ENCODE results near the gene DPM2.

DNA sequence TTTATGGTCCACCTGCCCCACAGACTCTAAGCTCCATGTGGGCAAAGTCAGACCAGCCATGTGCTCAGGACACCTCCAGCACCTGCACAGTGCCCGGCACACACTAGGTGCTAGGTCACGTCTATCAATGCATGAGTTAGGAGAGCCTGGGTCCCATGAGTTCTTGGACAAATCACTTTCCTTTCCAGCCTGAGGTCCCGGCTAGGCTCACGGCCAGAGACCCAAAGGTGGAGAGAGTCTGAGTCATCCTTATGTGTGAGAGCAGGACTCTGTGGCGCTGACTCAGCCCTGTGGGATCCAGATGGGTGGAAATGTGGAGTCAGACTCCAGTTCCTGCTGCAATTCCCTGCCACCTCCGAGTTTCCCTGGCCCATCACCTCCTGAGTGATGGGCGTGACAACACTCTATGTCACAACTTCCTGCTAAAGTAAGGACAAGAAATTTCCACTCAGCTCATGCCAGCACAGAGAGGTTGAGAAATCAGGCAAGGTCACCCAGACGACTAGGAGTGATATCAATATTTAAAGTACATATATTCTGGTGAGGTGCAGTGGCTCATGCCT lies 18.3 kb downstream of the DPM2 start:
- TF ChIP-seq FOXM1 (IDR thresholded peaks at IDR 0.05; ENCODE audit: borderline replicate concordance) (no peak), BHLHE40 (IDR thresholded peaks at IDR 0.05; ENCODE audit: borderline replicate concordance) (no peak), SP1 (IDR thresholded peaks at IDR 0.05) (no peak), TARDBP (IDR thresholded peaks at IDR 0.05) (no peak), NFRKB (IDR thresholded peaks at IDR 0.05) (no peak), SUZ12 (IDR thresholded peaks at IDR 0.05) (no peak)

Data from HEK293T (cell line).